Thyroid gland (tissue), 4 donors: ENCODE measurements around the gene CCT7.

Experiments
- POLR2A ChIP-seq, 2 donors: fragments of 450-650 bp; IDR thresholded peaks; one replicate each; pipeline ENCODE4 v1.6.1; 2017; ENCODE audit warnings: antibody characterized with exemption in 2 of 2, mild to moderate bottlenecking in 2 of 2, moderate library complexity in 1 of 2
- TF ChIP-seq, protein P1 (sequence below), 6 experiments: fragments of 200-600 bp in 3 of 6; fragments of 450-650 bp in 3 of 6; sonication (generic) in 3 of 6; IDR thresholded peaks; one replicate each; pipeline ENCODE4 v1.5.1; 2016 to 2019; ENCODE audit warnings: antibody characterized with exemption in 6 of 6, mild to moderate bottlenecking in 2 of 6, inconsistent platforms in 1 of 6, moderate library complexity in 1 of 6

GRCh38 chr2:73268830-73269685 lies 35.0 kb downstream of the CCT7 start:
- TF ChIP-seq, protein P1, sequence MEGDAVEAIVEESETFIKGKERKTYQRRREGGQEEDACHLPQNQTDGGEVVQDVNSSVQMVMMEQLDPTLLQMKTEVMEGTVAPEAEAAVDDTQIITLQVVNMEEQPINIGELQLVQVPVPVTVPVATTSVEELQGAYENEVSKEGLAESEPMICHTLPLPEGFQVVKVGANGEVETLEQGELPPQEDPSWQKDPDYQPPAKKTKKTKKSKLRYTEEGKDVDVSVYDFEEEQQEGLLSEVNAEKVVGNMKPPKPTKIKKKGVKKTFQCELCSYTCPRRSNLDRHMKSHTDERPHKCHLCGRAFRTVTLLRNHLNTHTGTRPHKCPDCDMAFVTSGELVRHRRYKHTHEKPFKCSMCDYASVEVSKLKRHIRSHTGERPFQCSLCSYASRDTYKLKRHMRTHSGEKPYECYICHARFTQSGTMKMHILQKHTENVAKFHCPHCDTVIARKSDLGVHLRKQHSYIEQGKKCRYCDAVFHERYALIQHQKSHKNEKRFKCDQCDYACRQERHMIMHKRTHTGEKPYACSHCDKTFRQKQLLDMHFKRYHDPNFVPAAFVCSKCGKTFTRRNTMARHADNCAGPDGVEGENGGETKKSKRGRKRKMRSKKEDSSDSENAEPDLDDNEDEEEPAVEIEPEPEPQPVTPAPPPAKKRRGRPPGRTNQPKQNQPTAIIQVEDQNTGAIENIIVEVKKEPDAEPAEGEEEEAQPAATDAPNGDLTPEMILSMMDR (IDR thresholded peaks at IDR 0.05): no peak
- no peak for TF ChIP-seq POLR2A (IDR thresholded peaks at IDR 0.05)
